Kidney epithelial cell (primary cell): ENCODE measurements around the gene ERMAP. TPM values are rescaled to one million over a fixed set of nuclear protein-coding genes. Genes with fewer than 3 reads are reported as not detected.

Source experiments
- DNase-seq: peaks from one replicate; pipeline ENCODE4 v3.0.0-alpha.2; 2010; ENCODE audit warnings: low read depth
- H3K27me3 ChIP-seq: 2 replicates; pipeline ENCODE4 v1.6.0; 2011; ENCODE audit warnings: low read length; ENCODE audit not compliant: control insufficient read depth, insufficient read depth
- H3K36me3 ChIP-seq: 2 replicates; pipeline ENCODE4 v1.5.1; 2011; ENCODE audit warnings: low read length; ENCODE audit not compliant: control insufficient read depth, insufficient read depth
- H3K4me3 ChIP-seq: 2 replicates; pipeline ENCODE4 v1.5.1; 2011; ENCODE audit warnings: low read depth, mild to moderate bottlenecking, control low read depth, low read length
- CTCF ChIP-seq: IDR thresholded peaks from 2 replicates; pipeline ENCODE4 v1.5.1; 2011; ENCODE audit warnings: mild to moderate bottlenecking, moderate library complexity, low read length, control low read depth, inconsistent platforms; ENCODE audit not compliant: insufficient read depth, poor library complexity, severe bottlenecking
- total RNA-seq: library from RNA; depleted of rRNA; stranded (reverse); fragments of >200 nt; gene quantifications from 2 replicates; pipeline ENCODE4 v1.2.3, GENCODE V29; 2015

The ERMAP gene
- total RNA-seq = 7.4 and 8.9 TPM in 2 replicates

DNA sequence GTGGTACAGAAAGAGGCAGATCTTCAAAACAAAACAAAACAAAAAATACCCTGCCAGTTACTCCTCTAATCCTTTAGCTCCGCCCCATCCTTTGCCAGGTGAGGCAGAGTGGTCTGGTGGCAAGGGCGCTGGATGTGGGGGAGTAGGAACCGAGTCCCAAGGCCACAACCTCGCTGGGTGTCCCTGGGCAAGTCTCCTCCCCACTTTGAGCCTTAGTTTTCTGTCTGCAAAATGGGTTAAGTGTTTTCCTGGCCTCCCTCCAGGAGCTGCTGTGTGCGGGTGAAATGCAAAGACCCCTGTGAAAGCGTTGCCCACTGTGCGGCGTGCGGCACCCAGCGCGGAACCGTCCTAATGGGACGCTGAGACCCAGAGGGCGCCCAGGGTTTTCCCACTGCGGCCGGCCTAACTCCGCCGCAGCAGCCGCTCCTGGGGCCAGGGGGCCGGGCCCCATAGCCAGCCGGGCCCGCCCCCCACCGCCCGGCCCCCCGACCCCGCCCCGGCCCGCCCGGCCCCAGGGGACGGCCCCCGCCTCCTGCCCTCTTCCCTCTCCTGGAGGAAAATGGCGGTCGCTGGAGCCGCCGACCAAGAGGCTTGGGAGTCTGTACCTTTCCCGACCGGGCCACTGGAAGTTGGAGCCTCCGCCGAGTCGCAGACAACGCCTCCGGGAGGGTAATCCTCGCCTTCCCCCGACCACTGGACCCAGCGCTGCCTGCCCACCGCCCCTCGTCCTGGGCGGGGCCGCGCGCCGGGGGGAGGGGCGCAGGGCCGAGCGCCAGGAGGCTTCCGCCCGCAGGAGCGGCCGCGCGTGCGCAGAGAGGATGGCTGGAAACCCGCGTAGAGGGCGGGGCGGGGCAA lies at the start of gene ERMAP, which contains the start of gene SVBP:
Gene ERMAP, plus strand, starts transcription at position 538 of the 855 bp plus-strand sequence. CDS start 13,327 bp downstream, outside the sequence.
Gene SVBP, minus strand, starts transcription at position 813 of the 855 bp plus-strand sequence. CDS start 853 bp downstream, outside the sequence.
- no peaks in the 10 kb centered on the region for H3K27me3 ChIP-seq

DNA sequence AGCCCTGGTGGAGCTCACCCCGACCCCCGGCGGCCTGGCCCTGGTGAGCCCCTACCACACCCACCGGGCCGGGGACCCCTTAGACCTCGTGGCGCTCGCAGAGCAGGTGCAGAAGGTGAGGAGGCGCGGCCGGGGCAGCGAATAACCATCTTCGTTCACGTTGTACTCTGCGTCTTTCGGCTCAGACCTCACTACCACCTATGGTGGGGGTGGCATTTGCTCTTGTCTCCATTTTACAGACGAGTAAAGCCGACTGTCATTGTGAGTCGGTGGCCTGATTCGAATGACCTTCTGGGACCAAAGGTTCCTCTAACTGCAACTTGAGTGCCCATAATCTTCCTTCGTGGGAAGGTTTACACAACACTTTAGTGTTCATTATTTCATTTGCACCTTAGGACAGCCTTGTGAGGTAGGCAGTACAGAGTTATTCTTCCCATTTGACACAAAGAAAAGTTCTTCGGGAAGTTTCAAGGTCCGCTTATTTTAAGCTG lies 49.4 kb upstream of the ERMAP start:
- no peaks in the 10 kb centered on the region for H3K27me3 ChIP-seq

More for the DNA sequence above, at the start of gene ERMAP, which contains the start of gene SVBP:
- no peaks in the 10 kb centered on the region for H3K36me3 ChIP-seq
- H3K4me3 ChIP-seq = peak within 1 kb of the TSS; percentile 50
- no peak for DNase-seq
- TF ChIP-seq CTCF = no peak

DNA sequence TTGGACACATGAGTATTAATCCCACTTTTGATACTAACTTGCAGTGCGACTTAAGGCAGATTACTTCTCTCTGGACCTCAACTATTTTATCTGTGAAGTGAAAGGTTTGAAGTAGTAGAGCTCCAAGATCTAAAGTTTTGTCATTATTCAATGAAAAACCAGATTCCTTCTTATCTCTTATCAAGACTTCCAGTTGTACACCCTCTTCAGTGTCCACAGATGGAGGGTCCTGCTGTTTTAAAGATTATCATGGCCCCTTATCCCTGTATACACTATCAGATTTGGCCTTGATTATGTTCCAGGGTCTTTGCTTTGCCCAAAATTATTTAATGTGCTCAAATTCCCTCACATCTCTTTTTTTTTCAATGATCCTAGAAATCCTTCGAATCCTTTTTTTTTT lies 48.8 kb upstream of the ERMAP start:
- Histone ChIP-seq H3K4me3 (peak overlapping the region; percentile 96), H3K36me3 (no peaks in the 10 kb centered on the region), H3K27me3 (no peaks in the 10 kb centered on the region)
- TF ChIP-seq CTCF = no peak
- no peak for DNase-seq

More for the DNA sequence above, 49.4 kb upstream of the ERMAP start:
- no peak for TF ChIP-seq CTCF
- H3K4me3 ChIP-seq = peak overlapping the region; percentile 96
- no peak for DNase-seq
- no peaks in the 10 kb centered on the region for H3K36me3 ChIP-seq

GRCh38 chr1:42769811-42770210 lies 47.1 kb upstream of the ERMAP start:
- TF ChIP-seq CTCF = no peak
- no peak for DNase-seq
- H3K27me3 ChIP-seq = no peaks in the 10 kb centered on the region
- no peak overlapping the region for H3K4me3 ChIP-seq
- no peaks in the 10 kb centered on the region for H3K36me3 ChIP-seq

GRCh38 chr1:42773420-42773819 lies 43.5 kb upstream of the ERMAP start:
- H3K4me3 ChIP-seq = no peak overlapping the region
- no peak for DNase-seq
- TF ChIP-seq CTCF = no peak
- no peaks in the 10 kb centered on the region for H3K27me3 ChIP-seq
- H3K36me3 ChIP-seq = peaks cover 4% of the 10 kb centered on the region
